ENCODE results near the gene SSUH2.

Gene SSUH2

GRCh38 chr3:8642001-8642400 is 2.6 kb downstream of the SSUH2 start:
- intact Hi-C loops (cut with DNase I), result no loop called here

GRCh38 chr3:8641472-8641871 is 3.1 kb downstream of the SSUH2 start:
- no peak for DNase-seq
- intact Hi-C loops (cut with DNase I), result no loop called here

More at GRCh38 chr3:8642001-8642400, 2.6 kb downstream of the SSUH2 start:
- no peak for DNase-seq

- DNase-seq, result no peak
- intact Hi-C loops (cut with DNase I), result no loop called here
Measured at GRCh38 chr3:8640223-8640622, 4.4 kb downstream of the SSUH2 start.

- intact Hi-C loops (cut with DNase I), result no loop called here
- no peak for DNase-seq
Measured at GRCh38 chr3:8639659-8640000, 5.0 kb downstream of the SSUH2 start.

- intact Hi-C loops (cut with DNase I), result no loop called here
- no peak for DNase-seq
Measured at GRCh38 chr3:8638994-8639658, 5.5 kb downstream of the SSUH2 start.

GRCh38 chr3:8637348-8637747 is 7.2 kb downstream of the SSUH2 start:
- DNase-seq, result no peak
- intact Hi-C loops (cut with DNase I), result no loop called here

- intact Hi-C loops (cut with DNase I), result no loop called here
- no peak for DNase-seq
Measured at GRCh38 chr3:8635631-8636030, 9.0 kb downstream of the SSUH2 start.

GRCh38 chr3:8635125-8635524 is 9.5 kb downstream of the SSUH2 start:
- intact Hi-C loops (cut with DNase I), result no loop called here
- DNase-seq, result no peak

GRCh38 chr3:8632402-8633237 is 12.0 kb downstream of the SSUH2 start:
- intact Hi-C loops (cut with DNase I), result no loop called here
- DNase-seq, result no peak

GRCh38 chr3:8631661-8632060 is 12.9 kb downstream of the SSUH2 start:
- intact Hi-C loops (cut with DNase I), result no loop called here

GRCh38 chr3:8629151-8630021 is 15.2 kb downstream of the SSUH2 start:
- intact Hi-C loops (cut with DNase I), result no loop called here
- peak in 5 of 10 donors; percentile 13 to 93 (median 41) for DNase-seq

More at GRCh38 chr3:8631661-8632060, 12.9 kb downstream of the SSUH2 start:
- DNase-seq, result no peak

GRCh38 chr3:8627949-8628348 is 16.6 kb downstream of the SSUH2 start:
- peak in 1 of 10 donors; percentile 43 for DNase-seq
- intact Hi-C loops (cut with DNase I), result no loop called here

GRCh38 chr3:8627201-8627940 is 17.2 kb downstream of the SSUH2 start:
- DNase-seq, result peak in 1 of 10 donors; percentile 57
- intact Hi-C loops (cut with DNase I), result no loop called here

- intact Hi-C loops (cut with DNase I), result no loop called here
- no peak for DNase-seq
Measured at GRCh38 chr3:8625991-8626390, 18.6 kb downstream of the SSUH2 start.

GRCh38 chr3:8624612-8625011 is 20.0 kb downstream of the SSUH2 start:
- no peak for DNase-seq
- intact Hi-C loops (cut with DNase I), result no loop called here

GRCh38 chr3:8623741-8624140 is 20.9 kb downstream of the SSUH2 start:
- intact Hi-C loops (cut with DNase I), result loop anchor here (1.0 kb wide), 1 partner anchor 181 kb away; no protein-coding TSS in a partner anchor
- no peak for DNase-seq

- intact Hi-C loops (cut with DNase I), result loop anchor here (1.0 kb wide), 1 partner anchor 181 kb away; no protein-coding TSS in a partner anchor
- DNase-seq, result peak; percentile 47 to 95 (median 75)
Measured at GRCh38 chr3:8622873-8623691, 21.5 kb downstream of the SSUH2 start.

GRCh38 chr3:8621872-8622271 is 22.7 kb downstream of the SSUH2 start:
- intact Hi-C loops (cut with DNase I), result no loop called here

GRCh38 chr3:8621141-8621540 is 23.5 kb downstream of the SSUH2 start:
- no peak for DNase-seq
- intact Hi-C loops (cut with DNase I), result no loop called here

More at GRCh38 chr3:8621872-8622271, 22.7 kb downstream of the SSUH2 start:
- no peak for DNase-seq

All from posterior cingulate gyrus (tissue), 11 donors.